Stimulated activated CD8-positive, alpha-beta memory T cell treated with anti-CD3 and anti-CD28 coated beads, Interleukin-12 subunit alpha, Interleukin-12 subunit beta, amount 100 ng/mL, for 4 hours (primary cell): ENCODE results near the gene TBX4.
"Not testable (repeated sequence)": the region's sequence is repeated elsewhere in the genome, so short reads cannot be mapped to it uniquely, and the experiment has no call there.

Experiments used
- DNase-seq: peaks from one replicate; pipeline ENCODE4 v3.0.0-alpha.2; 2020; ENCODE audit warnings: low read depth

TBX4 gene

GRCh38 chr17:61483778-61484116 lies 31.5 kb downstream of the TBX4 start:
- no peak for DNase-seq

GRCh38 chr17:61484174-61484573 lies 32.0 kb downstream of the TBX4 start:
- DNase-seq, result no peak

GRCh38 chr17:61485067-61485775 lies 33.0 kb downstream of the TBX4 start:
- no peak for DNase-seq

GRCh38 chr17:61486135-61487120 lies 34.2 kb downstream of the TBX4 start:
- no peak for DNase-seq

- DNase-seq, result no peak
These were observed 35.2 kb downstream of the TBX4 start for GRCh38 chr17:61487161-61487988.

- no peak for DNase-seq
These were observed 35.9 kb downstream of the TBX4 start for GRCh38 chr17:61487989-61488595.

GRCh38 chr17:61488878-61489718 lies 36.9 kb downstream of the TBX4 start:
- no peak for DNase-seq

GRCh38 chr17:61489719-61490490 lies 37.7 kb downstream of the TBX4 start:
- no peak for DNase-seq

GRCh38 chr17:61490540-61490975 lies 38.3 kb downstream of the TBX4 start:
- no peak for DNase-seq

GRCh38 chr17:61491981-61492380 lies 39.8 kb downstream of the TBX4 start:
- no peak for DNase-seq

- DNase-seq, result no peak
These were observed 40.7 kb downstream of the TBX4 start for GRCh38 chr17:61492759-61493526.

GRCh38 chr17:61493830-61494324 lies 41.7 kb downstream of the TBX4 start:
- DNase-seq, result not testable (repeated sequence)

GRCh38 chr17:61494325-61495160 lies 42.3 kb downstream of the TBX4 start:
- DNase-seq, result no peak

GRCh38 chr17:61495161-61495857 lies 43.1 kb downstream of the TBX4 start:
- DNase-seq, result no peak

- DNase-seq, result no peak
These were observed 44.1 kb downstream of the TBX4 start for GRCh38 chr17:61496174-61496956.

- DNase-seq, result no peak
These were observed 44.9 kb downstream of the TBX4 start for GRCh38 chr17:61496957-61497653.
